Measurements from ENCODE around the gene RIMBP2.
"Not testable (repeated sequence)": the region's sequence is repeated elsewhere in the genome, so short reads cannot be mapped to it uniquely, and the experiment has no call there.

RIMBP2 gene

GRCh38 chr12:130689408-130690405 is 26.4 kb downstream of the RIMBP2 start:
- TF ChIP-seq CTCF (IDR thresholded peaks at IDR 0.05; ENCODE audit: borderline replicate concordance, control extremely low read depth, extremely low read depth, insufficient read depth, missing control alignments), result no peak
- in situ Hi-C loops (cut with MboI; ENCODE audit: low sequenced_read_pairs, unreplicated experiment), result no loop called here
- DNase-seq (ENCODE audit: low spot score), result no peak

- in situ Hi-C loops (cut with MboI; ENCODE audit: low sequenced_read_pairs, unreplicated experiment), result not testable (repeated sequence)
Observed at GRCh38 chr12:130688999-130689398, 27.1 kb downstream of the RIMBP2 start.

GRCh38 chr12:130687796-130688778 is 28.0 kb downstream of the RIMBP2 start:
- no peak for TF ChIP-seq CTCF (IDR thresholded peaks at IDR 0.05; ENCODE audit: borderline replicate concordance, control extremely low read depth, extremely low read depth, insufficient read depth, missing control alignments)
- in situ Hi-C loops (cut with MboI; ENCODE audit: low sequenced_read_pairs, unreplicated experiment), result no loop called here
- no peak for DNase-seq (ENCODE audit: low spot score)

More at GRCh38 chr12:130688999-130689398, 27.1 kb downstream of the RIMBP2 start:
- not testable (repeated sequence) for DNase-seq (ENCODE audit: low spot score)

GRCh38 chr12:130687190-130687589 is 28.9 kb downstream of the RIMBP2 start:
- in situ Hi-C loops (cut with MboI; ENCODE audit: low sequenced_read_pairs, unreplicated experiment), result no loop called here
- DNase-seq (ENCODE audit: low spot score), result no peak
- no peak for TF ChIP-seq CTCF (IDR thresholded peaks at IDR 0.05; ENCODE audit: borderline replicate concordance, control extremely low read depth, extremely low read depth, insufficient read depth, missing control alignments)

- no peak for DNase-seq (ENCODE audit: low spot score)
- in situ Hi-C loops (cut with MboI; ENCODE audit: low sequenced_read_pairs, unreplicated experiment), result no loop called here
- TF ChIP-seq CTCF (IDR thresholded peaks at IDR 0.05; ENCODE audit: borderline replicate concordance, control extremely low read depth, extremely low read depth, insufficient read depth, missing control alignments), result no peak
Observed at GRCh38 chr12:130686511-130686991, 29.5 kb downstream of the RIMBP2 start.

GRCh38 chr12:130685850-130686249 is 30.2 kb downstream of the RIMBP2 start:
- TF ChIP-seq CTCF (IDR thresholded peaks at IDR 0.05; ENCODE audit: borderline replicate concordance, control extremely low read depth, extremely low read depth, insufficient read depth, missing control alignments), result no peak
- in situ Hi-C loops (cut with MboI; ENCODE audit: low sequenced_read_pairs, unreplicated experiment), result no loop called here
- no peak for DNase-seq (ENCODE audit: low spot score)
